Activated naive CD8-positive, alpha-beta T cell treated with anti-CD3 and anti-CD28 coated beads for 36 hours (primary cell): ENCODE results near the gene RBP7. TPM values are rescaled to one million over a fixed set of nuclear protein-coding genes. Genes with fewer than 3 reads are reported as not detected.

Source experiments
- DNase-seq: peaks from one replicate; pipeline ENCODE4 v3.0.0; 2021
- H3K27ac Mint-ChIP-seq: one replicate; pipeline ENCODE4 v1.8.0; 2022; ENCODE audit warnings: mild to moderate bottlenecking, moderate library complexity, mixed read lengths
- H3K27me3 Mint-ChIP-seq: one replicate; pipeline ENCODE4 v1.8.0; 2022; ENCODE audit warnings: mild to moderate bottlenecking, mixed read lengths
- H3K36me3 Mint-ChIP-seq: one replicate; pipeline ENCODE4 v1.8.0; 2021; ENCODE audit warnings: mild to moderate bottlenecking, mixed read lengths
- H3K4me1 Mint-ChIP-seq: one replicate; pipeline ENCODE4 v1.8.0; 2021; ENCODE audit warnings: mixed read lengths
- H3K4me3 Mint-ChIP-seq: one replicate; pipeline ENCODE4 v1.8.0; 2022; ENCODE audit warnings: mild to moderate bottlenecking, moderate library complexity, mixed read lengths
- H3K9me3 Mint-ChIP-seq: one replicate; pipeline ENCODE4 v1.8.0; 2022; ENCODE audit warnings: mixed read lengths
- total RNA-seq, 2 experiments: library from RNA; stranded (reverse); gene quantifications; one replicate each; pipeline ENCODE4 v1.2.3, GENCODE V29; 2021

The RBP7 gene
- total RNA-seq, 2 experiments from 2014 or later: not detected

GRCh38 chr1:10051656-10052055, 54.6 kb downstream of the RBP7 start:
- Mint-ChIP-seq H3K9me3 (no peaks in the 10 kb centered on the region), H3K36me3 (peaks cover 9% of the 10 kb centered on the region), H3K4me1 (peaks cover 7% of the 10 kb centered on the region), H3K27me3 (no peaks in the 10 kb centered on the region), H3K27ac (no peak overlapping the region), H3K4me3 (no peak overlapping the region)
- no peak for DNase-seq

- H3K4me3 Mint-ChIP-seq: no peak overlapping the region
- H3K36me3 Mint-ChIP-seq: peaks cover 9% of the 10 kb centered on the region
- no peak for DNase-seq
- no peaks in the 10 kb centered on the region for H3K9me3 Mint-ChIP-seq
- no peaks in the 10 kb centered on the region for H3K27me3 Mint-ChIP-seq
- H3K27ac Mint-ChIP-seq: no peak overlapping the region
- peaks cover 3% of the 10 kb centered on the region for H3K4me1 Mint-ChIP-seq
These were observed 55.3 kb downstream of the RBP7 start for GRCh38 chr1:10052347-10052746.

GRCh38 chr1:10054465-10054864, 57.4 kb downstream of the RBP7 start:
- H3K36me3 Mint-ChIP-seq: peaks cover 8% of the 10 kb centered on the region
- peaks cover 3% of the 10 kb centered on the region for H3K4me1 Mint-ChIP-seq
- no peaks in the 10 kb centered on the region for H3K9me3 Mint-ChIP-seq
- H3K27me3 Mint-ChIP-seq: no peaks in the 10 kb centered on the region
- no peak for DNase-seq
- H3K4me3 Mint-ChIP-seq: no peak overlapping the region
- H3K27ac Mint-ChIP-seq: no peak overlapping the region

- Mint-ChIP-seq H3K27me3 (no peaks in the 10 kb centered on the region), H3K9me3 (no peaks in the 10 kb centered on the region), H3K27ac (no peak overlapping the region), H3K4me1 (peaks cover 3% of the 10 kb centered on the region), H3K36me3 (peaks cover 6% of the 10 kb centered on the region), H3K4me3 (no peak overlapping the region)
- no peak for DNase-seq
These were observed 59.6 kb downstream of the RBP7 start for GRCh38 chr1:10056599-10056987.

- Mint-ChIP-seq H3K9me3 (no peaks in the 10 kb centered on the region), H3K4me3 (no peak overlapping the region), H3K27me3 (no peaks in the 10 kb centered on the region), H3K36me3 (peaks cover 6% of the 10 kb centered on the region), H3K27ac (no peak overlapping the region), H3K4me1 (peaks cover 3% of the 10 kb centered on the region)
- DNase-seq: no peak
These were observed 60.3 kb downstream of the RBP7 start for GRCh38 chr1:10057343-10057742.

GRCh38 chr1:10057796-10058195, 60.8 kb downstream of the RBP7 start:
- DNase-seq: no peak
- Mint-ChIP-seq H3K4me3 (no peak overlapping the region), H3K27me3 (no peaks in the 10 kb centered on the region), H3K27ac (no peak overlapping the region), H3K36me3 (peaks cover 6% of the 10 kb centered on the region), H3K4me1 (peaks cover 3% of the 10 kb centered on the region), H3K9me3 (no peaks in the 10 kb centered on the region)

- no peak for DNase-seq
- no peaks in the 10 kb centered on the region for H3K27me3 Mint-ChIP-seq
- no peaks in the 10 kb centered on the region for H3K9me3 Mint-ChIP-seq
- H3K4me3 Mint-ChIP-seq: no peak overlapping the region
- peaks cover 12% of the 10 kb centered on the region for H3K4me1 Mint-ChIP-seq
- peaks cover 3% of the 10 kb centered on the region for H3K36me3 Mint-ChIP-seq
- H3K27ac Mint-ChIP-seq: no peak overlapping the region
These were observed 62.3 kb downstream of the RBP7 start for GRCh38 chr1:10059342-10059718.

GRCh38 chr1:10060311-10061100, 63.5 kb downstream of the RBP7 start:
- DNase-seq: no peak
- Mint-ChIP-seq H3K27me3 (no peaks in the 10 kb centered on the region), H3K27ac (no peak overlapping the region), H3K4me3 (no peak overlapping the region), H3K36me3 (peaks cover 1% of the 10 kb centered on the region), H3K4me1 (peaks cover 10% of the 10 kb centered on the region), H3K9me3 (no peaks in the 10 kb centered on the region)

GRCh38 chr1:10061276-10061675, 64.2 kb downstream of the RBP7 start:
- Mint-ChIP-seq H3K36me3 (peaks cover 1% of the 10 kb centered on the region), H3K4me1 (peaks cover 8% of the 10 kb centered on the region), H3K9me3 (no peaks in the 10 kb centered on the region), H3K27ac (no peak overlapping the region), H3K27me3 (no peaks in the 10 kb centered on the region), H3K4me3 (no peak overlapping the region)
- no peak for DNase-seq

- Mint-ChIP-seq H3K4me3 (no peak overlapping the region), H3K36me3 (no peaks in the 10 kb centered on the region), H3K27me3 (no peaks in the 10 kb centered on the region), H3K9me3 (no peaks in the 10 kb centered on the region), H3K4me1 (peaks cover 14% of the 10 kb centered on the region), H3K27ac (no peak overlapping the region)
- no peak for DNase-seq
These were observed 66.8 kb downstream of the RBP7 start for GRCh38 chr1:10063878-10064277.

- H3K27me3 Mint-ChIP-seq: no peaks in the 10 kb centered on the region
- no peaks in the 10 kb centered on the region for H3K9me3 Mint-ChIP-seq
- H3K27ac Mint-ChIP-seq: no peak overlapping the region
- H3K36me3 Mint-ChIP-seq: no peaks in the 10 kb centered on the region
- DNase-seq: no peak
- H3K4me1 Mint-ChIP-seq: peaks cover 14% of the 10 kb centered on the region
- H3K4me3 Mint-ChIP-seq: no peak overlapping the region
These were observed 67.7 kb downstream of the RBP7 start for GRCh38 chr1:10064416-10065343.

GRCh38 chr1:10065344-10065685, 68.3 kb downstream of the RBP7 start:
- Mint-ChIP-seq H3K4me3 (no peak overlapping the region), H3K27ac (no peak overlapping the region)

More at GRCh38 chr1:10065344-10065685, 68.3 kb downstream of the RBP7 start:
- no peak for DNase-seq
- no peaks in the 10 kb centered on the region for H3K9me3 Mint-ChIP-seq
- H3K36me3 Mint-ChIP-seq: no peaks in the 10 kb centered on the region
- H3K27me3 Mint-ChIP-seq: no peaks in the 10 kb centered on the region
- H3K4me1 Mint-ChIP-seq: peaks cover 14% of the 10 kb centered on the region

Other genes starting within 250 kb of the RBP7 start
- gene CLSTN1, start 173.3 kb upstream of the RBP7 start, total RNA-seq: 10 to 100 TPM; 30.4 to 31.0 TPM
- 1 to 10 TPM; 8.0 to 8.6 TPM for gene CTNNBIP1, start 87.0 kb upstream of the RBP7 start, total RNA-seq
- gene LZIC, start 53.8 kb upstream of the RBP7 start, total RNA-seq: 10 to 100 TPM; 30.9 to 31.4 TPM
- gene NMNAT1, start 53.8 kb upstream of the RBP7 start, total RNA-seq: 1 to 10 TPM; 7.9 to 9.4 TPM
- 10 to 100 TPM; 32.9 to 35.9 TPM for gene UBE4B, start 35.7 kb downstream of the RBP7 start, total RNA-seq
- 10 to 100 TPM; 10.0 to 11.2 TPM for gene KIF1B, start 213.3 kb downstream of the RBP7 start, total RNA-seq